Activated B cell treated with CpG ODN at 0.5 μM for 24 hours (primary cell): ENCODE measurements around the gene HINFP. TPM values are rescaled to one million over a fixed set of nuclear protein-coding genes. Genes with fewer than 3 reads are reported as not detected.

Source experiments
- ATAC-seq: fragments of 200-7000 bp; cut with Tn5 transposase; one replicate; pipeline ENCODE4 v1.10.0; 2021; ENCODE audit warnings: low read depth, mild to moderate bottlenecking, moderate library complexity
- CTCF ChIA-PET: fragments of 350-600 bp; sonication (Branson Sonifier 250); formaldehyde crosslinking; loops from one replicate; lab custom pipeline; 2021; ENCODE audit warnings: antibody characterized with exemption; lab: Charles Lee
- POLR2A ChIA-PET: fragments of 350-600 bp; sonication (Branson Sonifier 250); formaldehyde crosslinking; loops from one replicate; lab custom pipeline; 2021; ENCODE audit warnings: antibody characterized with exemption; lab: Charles Lee
- DNase-seq: peaks from one replicate; pipeline ENCODE4 v3.0.0; 2022
- H3K27ac Mint-ChIP-seq: one replicate; pipeline ENCODE4 v1.8.0; 2020; ENCODE audit warnings: mixed read lengths
- H3K27me3 Mint-ChIP-seq: one replicate; pipeline ENCODE4 v1.8.0; 2021; ENCODE audit warnings: mixed read lengths
- H3K36me3 Mint-ChIP-seq: one replicate; pipeline ENCODE4 v1.8.0; 2021; ENCODE audit warnings: low read depth, mixed read lengths
- H3K4me1 Mint-ChIP-seq: one replicate; pipeline ENCODE4 v1.8.0; 2021; ENCODE audit warnings: mixed read lengths
- H3K4me3 Mint-ChIP-seq: one replicate; pipeline ENCODE4 v1.8.0; 2020; ENCODE audit warnings: mild to moderate bottlenecking, mixed read lengths
- H3K9me3 Mint-ChIP-seq: one replicate; pipeline ENCODE4 v1.8.0; 2020; ENCODE audit warnings: mixed read lengths
- intact Hi-C: fragments of 100-400 bp; cut with micrococcal nuclease; formaldehyde crosslinking; loops from one replicate; pipeline ENCODE4 v1.15.1; 2024
- total RNA-seq: library from RNA; stranded (reverse); gene quantifications from 2 replicates; pipeline ENCODE4 v1.2.3, GENCODE V29; 2022
- TF ChIP-seq, protein P1 (sequence below): fragments of 200-600 bp; IDR thresholded peaks from one replicate; pipeline ENCODE4 v1.8.0; 2022; ENCODE audit warnings: antibody characterized with exemption, mild to moderate bottlenecking

Gene HINFP
- total RNA-seq, 1 donor from 2014 or later = 62.6 TPM

DNA sequence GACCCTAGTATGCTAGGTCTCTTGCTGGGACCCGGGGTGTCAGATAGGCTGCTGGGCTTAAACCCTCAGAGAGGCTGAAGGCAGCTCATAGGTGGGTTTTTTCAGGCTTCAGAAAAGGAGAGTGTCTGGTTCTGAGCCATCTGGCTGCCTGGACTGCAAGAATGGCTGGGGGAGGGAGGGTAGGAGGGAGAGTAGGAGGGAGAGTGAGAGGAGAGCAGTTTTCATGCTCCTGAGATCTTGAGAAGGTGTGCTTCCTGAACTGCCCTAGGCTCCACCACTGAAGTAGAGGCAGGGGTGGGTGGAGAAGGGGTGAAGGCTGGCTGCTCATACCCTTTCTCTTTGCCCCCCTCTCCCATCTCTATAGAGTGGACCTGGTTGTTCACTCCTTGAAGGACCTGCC lies 32.1 kb upstream of the HINFP start:
- TF ChIP-seq, protein P1, sequence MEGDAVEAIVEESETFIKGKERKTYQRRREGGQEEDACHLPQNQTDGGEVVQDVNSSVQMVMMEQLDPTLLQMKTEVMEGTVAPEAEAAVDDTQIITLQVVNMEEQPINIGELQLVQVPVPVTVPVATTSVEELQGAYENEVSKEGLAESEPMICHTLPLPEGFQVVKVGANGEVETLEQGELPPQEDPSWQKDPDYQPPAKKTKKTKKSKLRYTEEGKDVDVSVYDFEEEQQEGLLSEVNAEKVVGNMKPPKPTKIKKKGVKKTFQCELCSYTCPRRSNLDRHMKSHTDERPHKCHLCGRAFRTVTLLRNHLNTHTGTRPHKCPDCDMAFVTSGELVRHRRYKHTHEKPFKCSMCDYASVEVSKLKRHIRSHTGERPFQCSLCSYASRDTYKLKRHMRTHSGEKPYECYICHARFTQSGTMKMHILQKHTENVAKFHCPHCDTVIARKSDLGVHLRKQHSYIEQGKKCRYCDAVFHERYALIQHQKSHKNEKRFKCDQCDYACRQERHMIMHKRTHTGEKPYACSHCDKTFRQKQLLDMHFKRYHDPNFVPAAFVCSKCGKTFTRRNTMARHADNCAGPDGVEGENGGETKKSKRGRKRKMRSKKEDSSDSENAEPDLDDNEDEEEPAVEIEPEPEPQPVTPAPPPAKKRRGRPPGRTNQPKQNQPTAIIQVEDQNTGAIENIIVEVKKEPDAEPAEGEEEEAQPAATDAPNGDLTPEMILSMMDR = no peak
- CTCF ChIA-PET = no interaction called here
- intact Hi-C loops = no loop called here
- ATAC-seq (no peak), DNase-seq (no peak)
- H3K27me3 Mint-ChIP-seq = no peaks in the 10 kb centered on the region
- H3K4me1 Mint-ChIP-seq = peaks cover 32% of the 10 kb centered on the region
- no peaks in the 10 kb centered on the region for H3K9me3 Mint-ChIP-seq
- peaks cover 24% of the 10 kb centered on the region for H3K36me3 Mint-ChIP-seq
- POLR2A ChIA-PET = interaction anchor here (0.6 kb wide), 1 partner anchor 164 kb away, joined by 3 read pairs; the partner anchor contains the start of gene BCL9L
- H3K4me3 Mint-ChIP-seq = no peak overlapping the region
- no peak overlapping the region for H3K27ac Mint-ChIP-seq

DNA sequence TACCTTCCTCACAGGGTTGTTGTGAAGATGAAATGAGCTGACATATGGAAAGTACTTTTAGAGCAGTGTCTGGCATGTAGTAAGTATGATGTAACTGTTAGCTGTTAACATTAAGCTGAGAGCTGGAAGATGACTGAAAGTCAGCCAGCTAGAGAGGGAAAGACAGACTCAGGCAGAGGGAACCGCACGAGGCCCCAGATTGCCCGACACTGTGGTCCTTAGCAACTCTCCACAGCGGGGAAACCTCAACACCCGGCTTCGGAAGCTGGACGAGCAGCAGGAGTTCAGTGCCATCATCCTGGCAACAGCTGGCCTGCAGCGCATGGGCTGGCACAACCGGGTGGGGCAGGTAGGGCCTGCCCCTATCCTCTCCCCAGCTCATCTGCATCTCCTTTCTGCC lies 30.2 kb upstream of the HINFP start:
- no peak for ATAC-seq
- H3K36me3 Mint-ChIP-seq = peaks cover 28% of the 10 kb centered on the region
- no peak for DNase-seq
- TF ChIP-seq, protein P1 = no peak
- no peak overlapping the region for H3K27ac Mint-ChIP-seq
- H3K4me1 Mint-ChIP-seq = peaks cover 27% of the 10 kb centered on the region
- ChIA-PET CTCF (no interaction called here), POLR2A (interaction anchor here (0.7 to 1.9 kb wide), 2 partner anchors 15 to 24 kb away, joined by 3 to 5 read pairs; partner anchors contain the start of genes C2CD2L and VPS11)
- H3K4me3 Mint-ChIP-seq = no peak overlapping the region
- intact Hi-C loops = no loop called here
- no peaks in the 10 kb centered on the region for H3K9me3 Mint-ChIP-seq
- H3K27me3 Mint-ChIP-seq = no peaks in the 10 kb centered on the region

DNA sequence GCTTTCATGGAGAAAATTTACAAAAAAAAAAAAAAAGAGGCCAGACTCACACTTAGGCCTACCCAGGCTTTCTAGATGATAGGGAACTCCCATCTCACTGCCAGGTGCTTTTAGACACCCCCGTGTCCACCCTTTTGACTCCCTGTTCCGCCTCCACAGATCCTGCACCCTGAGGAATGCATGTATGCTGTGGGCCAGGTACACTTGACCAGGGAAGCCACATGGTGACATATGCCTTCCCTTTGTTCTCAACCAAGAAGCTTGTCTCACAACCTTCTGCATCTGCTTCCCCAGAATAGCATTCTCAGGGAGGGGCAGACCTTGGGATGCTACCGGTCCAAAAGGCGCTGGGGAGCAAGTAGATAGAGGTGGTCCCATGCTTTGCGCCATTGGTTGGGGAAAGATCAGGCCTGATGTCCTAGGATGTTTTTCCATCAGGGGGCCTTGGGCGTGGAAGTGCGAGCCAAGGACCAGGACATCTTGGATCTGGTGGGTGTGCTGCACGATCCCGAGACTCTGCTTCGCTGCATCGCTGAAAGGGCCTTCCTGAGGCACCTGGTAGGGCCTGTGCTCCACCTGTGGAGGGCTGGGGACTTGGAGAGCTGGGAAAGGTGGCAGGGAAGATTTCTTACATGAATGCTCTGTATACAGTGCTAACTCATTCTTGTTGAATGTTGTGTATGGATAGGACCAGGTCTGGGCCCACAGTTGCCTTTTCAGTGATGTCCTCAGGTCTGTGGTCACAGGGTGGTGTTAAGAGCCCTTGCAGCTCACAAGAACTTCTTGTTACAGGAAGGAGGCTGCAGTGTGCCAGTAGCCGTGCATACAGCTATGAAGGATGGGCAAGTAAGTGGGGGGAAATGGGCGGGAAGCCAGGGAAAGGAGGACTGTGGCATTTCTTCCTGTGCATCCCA lies 29.2 kb upstream of the HINFP start:
- ChIA-PET POLR2A (interaction anchor here (1.9 kb wide), 1 partner anchor 14 kb away, joined by 5 read pairs; the partner anchor contains the start of gene C2CD2L), CTCF (no interaction called here)
- Mint-ChIP-seq H3K9me3 (no peaks in the 10 kb centered on the region), H3K27ac (peak overlapping the region; percentile 41), H3K4me3 (peak overlapping the region; percentile 24), H3K27me3 (no peaks in the 10 kb centered on the region), H3K36me3 (peaks cover 36% of the 10 kb centered on the region), H3K4me1 (peaks cover 33% of the 10 kb centered on the region)
- TF ChIP-seq, protein P1 = no peak
- ATAC-seq = no peak
- intact Hi-C loops = no loop called here
- no peak for DNase-seq

DNA sequence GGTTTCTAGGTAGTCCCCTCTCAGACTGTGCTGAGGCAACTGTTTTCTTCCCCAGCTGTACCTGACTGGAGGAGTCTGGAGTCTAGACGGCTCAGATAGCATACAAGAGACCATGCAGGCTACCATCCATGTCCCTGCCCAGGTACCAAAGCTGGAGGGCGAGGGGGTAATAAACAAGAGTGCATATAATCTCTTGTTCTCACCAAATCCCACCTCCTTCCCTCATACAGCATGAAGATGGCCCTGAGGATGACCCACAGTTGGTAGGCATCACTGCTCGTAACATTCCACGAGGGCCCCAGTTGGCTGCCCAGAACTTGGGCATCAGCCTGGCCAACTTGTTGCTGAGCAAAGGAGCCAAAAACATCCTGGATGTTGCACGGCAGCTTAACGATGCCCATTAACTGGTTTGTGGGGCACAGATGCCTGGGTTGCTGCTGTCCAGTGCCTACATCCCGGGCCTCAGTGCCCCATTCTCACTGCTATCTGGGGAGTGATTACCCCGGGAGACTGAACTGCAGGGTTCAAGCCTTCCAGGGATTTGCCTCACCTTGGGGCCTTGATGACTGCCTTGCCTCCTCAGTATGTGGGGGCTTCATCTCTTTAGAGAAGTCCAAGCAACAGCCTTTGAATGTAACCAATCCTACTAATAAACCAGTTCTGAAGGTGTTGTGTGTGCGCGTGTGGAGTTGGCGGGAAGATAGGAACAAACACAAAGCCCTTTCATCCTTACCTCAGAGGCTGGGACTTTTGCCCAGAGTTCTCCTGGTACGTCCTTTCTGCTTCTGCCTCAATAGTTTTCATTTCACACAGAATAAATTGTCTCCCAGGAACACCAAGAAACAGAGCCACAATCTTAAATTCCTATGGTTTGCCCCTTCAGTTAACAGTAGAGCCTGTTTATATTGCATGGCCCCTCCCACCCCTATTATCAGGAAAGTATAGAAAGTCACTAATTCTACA lies 28.2 kb upstream of the HINFP start:
- peaks cover 43% of the 10 kb centered on the region for H3K4me1 Mint-ChIP-seq
- no peak for ATAC-seq
- intact Hi-C loops = no loop called here
- H3K27me3 Mint-ChIP-seq = no peaks in the 10 kb centered on the region
- TF ChIP-seq, protein P1 = no peak
- ChIA-PET POLR2A (interaction anchor here (0.5 to 3.1 kb wide), 7 partner anchors 8 to 245 kb away, joined by 5 to 69 read pairs (median 7); partner anchors contain the start of genes C2CD2L, HINFP, HMBS and NLRX1), CTCF (interaction anchor here (1.2 kb wide), 1 partner anchor 53 kb away, joined by 3 read pairs; no protein-coding TSS in a partner anchor)
- H3K27ac Mint-ChIP-seq = peak overlapping the region; percentile 41
- no peaks in the 10 kb centered on the region for H3K9me3 Mint-ChIP-seq
- peaks cover 46% of the 10 kb centered on the region for H3K36me3 Mint-ChIP-seq
- DNase-seq = no peak
- H3K4me3 Mint-ChIP-seq = peak overlapping the region; percentile 92
